HG02571 (cell line): ENCODE results near the gene SP2.

Experiments
- ATAC-seq: cut with Tn5 transposase; IDR thresholded peaks from one replicate; pipeline ENCODE4 v1.9.1; 2021; ENCODE audit warnings: mild to moderate bottlenecking, moderate library complexity; ENCODE audit not compliant: unreplicated experiment

SP2 gene

DNA sequence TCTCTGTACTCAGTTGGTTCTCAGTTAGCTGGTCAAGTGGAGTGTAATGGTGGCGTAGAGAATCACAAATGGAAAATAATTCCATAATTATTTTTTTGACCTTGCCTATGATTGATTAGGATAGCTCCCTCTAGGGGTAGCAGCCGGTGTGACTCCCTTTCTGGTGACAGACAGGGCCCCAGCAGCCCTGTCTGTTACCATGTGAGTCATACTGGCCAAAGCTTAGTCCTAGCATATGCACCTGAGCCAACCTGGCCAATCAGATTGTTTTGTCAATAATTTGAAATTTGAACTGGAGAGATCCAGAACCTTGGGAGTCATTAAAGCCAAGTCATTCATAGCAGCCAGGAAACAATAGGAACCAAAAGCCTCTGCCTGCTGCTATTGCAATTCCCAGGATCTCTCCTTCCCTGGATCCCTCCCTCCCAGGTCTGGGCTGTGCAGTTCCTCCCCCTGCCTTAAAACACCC is 50.9 kb downstream of the SP2 start:
- ATAC-seq = no peak

DNA sequence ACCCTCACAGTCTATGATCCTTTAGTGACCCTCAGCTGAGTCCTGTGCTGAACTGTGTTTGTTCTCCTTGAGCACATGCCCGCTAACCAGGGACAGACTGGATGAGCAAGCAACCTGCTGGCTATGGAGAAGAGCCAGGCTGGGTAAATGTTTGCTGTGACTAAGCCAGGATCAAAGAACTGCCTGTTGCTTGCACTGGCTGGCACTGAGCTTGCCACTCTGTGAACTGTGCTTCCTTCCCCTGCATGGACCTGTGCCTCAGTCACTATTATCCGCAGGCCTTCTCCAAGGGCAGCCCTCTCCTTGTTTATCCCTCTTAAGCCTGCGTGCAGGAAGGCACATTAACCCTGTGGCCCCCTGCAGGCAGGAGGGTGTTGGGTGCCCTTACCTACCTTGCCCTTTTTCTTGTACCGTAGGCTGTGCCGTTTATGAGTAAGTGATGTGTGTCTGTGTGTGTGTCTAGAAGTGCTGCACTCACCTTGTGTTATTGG is 52.7 kb downstream of the SP2 start:
- no peak for ATAC-seq

DNA sequence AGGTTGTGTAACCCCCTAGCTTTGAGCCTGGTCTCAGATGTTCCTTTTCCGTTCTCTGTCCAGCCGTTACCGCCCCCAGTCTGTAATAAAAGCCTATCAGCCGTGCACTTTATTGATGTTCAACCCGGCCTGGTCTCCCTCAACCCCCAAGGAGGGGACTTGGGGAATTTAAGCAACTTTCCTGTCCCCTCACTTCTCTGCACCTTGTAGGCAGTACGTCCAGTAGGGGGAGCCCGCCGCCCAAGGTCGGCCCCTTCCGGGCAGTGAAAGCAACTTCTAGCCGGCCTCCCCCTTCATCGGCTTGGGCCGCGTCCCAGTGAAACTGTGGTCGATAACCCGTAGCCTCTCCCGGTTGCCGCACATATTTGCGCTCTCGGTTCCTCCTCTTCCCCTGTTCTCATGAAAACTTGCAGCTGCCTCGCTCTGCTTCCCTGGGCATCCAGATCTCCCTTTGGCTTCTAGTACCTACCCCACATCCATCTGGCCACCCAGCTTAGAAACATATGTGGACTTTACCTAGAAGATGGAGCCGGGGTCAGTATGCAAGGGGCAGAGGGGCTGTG is 53.2 kb downstream of the SP2 start:
- no peak for ATAC-seq

DNA sequence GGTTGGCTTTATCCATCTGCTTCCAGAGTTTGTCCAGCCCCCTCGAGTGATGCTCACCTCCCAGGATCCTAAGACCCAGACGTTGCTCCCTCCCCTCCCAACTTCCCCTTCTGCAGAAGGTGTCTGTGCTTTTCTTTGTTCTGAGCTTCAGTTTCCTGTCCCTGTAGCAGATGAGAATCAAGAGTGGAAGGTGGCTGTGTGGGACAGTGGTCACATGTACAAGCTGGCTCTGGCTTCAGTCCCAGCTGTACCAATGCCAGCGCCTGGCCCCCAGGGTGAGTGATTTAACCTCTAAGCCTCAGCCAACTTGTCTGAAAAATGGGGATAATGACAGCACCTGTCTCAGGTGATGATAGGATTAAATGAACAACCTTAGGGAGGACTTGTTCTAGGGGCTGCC is 53.9 kb downstream of the SP2 start:
- no peak for ATAC-seq

DNA sequence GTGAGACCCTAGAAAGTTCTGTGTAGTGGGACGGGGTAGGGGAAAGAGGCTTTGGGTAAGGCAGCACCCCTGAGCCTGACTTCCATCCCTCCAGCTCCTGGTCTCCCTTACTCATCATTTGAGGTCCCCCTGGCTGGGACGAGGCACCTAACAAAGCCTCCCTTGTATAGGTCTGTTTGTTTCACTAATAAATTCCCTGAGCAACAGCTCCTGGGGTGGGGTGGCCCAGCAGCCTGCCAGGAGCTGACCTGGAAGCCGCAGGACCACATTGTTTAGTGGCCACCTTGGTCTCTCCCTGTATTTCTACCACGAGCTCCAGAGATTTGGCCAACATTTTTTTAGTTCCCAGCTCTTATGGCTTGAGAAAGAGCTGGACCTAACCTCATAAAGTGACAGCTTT is 54.4 kb downstream of the SP2 start:
- ATAC-seq = no peak

DNA sequence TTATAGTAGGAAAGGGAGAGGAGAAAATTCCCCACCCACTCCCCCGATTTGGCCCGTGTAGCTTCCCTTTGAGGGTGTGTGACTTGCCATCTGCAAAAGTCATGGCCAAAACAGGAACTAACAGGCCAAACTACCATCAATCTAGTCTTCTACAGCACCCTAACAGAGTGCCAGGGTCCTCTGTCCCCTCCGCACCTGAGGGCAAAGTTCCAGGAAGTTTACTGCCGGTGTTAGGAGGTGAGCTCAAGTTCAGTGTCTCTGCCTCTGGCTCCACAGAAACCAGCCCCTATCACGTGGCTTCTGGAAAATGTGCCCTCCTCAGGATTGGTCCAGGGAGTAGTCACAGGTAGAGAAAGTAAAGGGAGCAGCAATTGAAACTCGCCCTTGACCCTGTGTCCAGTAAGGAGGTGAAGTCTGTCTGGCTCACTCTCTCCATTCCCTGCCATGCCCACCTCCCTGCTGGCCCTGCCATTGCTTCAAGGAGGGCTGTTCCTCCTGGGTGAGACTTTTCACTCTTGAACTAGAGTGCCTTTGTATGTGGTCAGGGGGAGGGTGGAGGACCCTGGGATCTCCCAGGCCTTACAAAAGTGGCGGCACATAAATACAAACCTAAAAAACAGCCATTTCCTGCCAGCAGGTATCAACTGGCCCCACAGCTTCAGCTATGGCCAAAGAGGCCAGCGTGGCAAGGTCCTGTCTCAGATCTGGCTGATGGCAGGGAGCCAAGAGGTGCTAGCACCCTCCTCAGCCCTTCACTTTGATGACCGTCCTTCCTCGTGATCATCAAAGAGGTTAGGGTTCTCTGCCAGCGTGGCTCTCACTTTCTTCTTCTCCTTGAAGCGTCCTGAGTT is 56.4 kb downstream of the SP2 start:
- ATAC-seq = no peak

DNA sequence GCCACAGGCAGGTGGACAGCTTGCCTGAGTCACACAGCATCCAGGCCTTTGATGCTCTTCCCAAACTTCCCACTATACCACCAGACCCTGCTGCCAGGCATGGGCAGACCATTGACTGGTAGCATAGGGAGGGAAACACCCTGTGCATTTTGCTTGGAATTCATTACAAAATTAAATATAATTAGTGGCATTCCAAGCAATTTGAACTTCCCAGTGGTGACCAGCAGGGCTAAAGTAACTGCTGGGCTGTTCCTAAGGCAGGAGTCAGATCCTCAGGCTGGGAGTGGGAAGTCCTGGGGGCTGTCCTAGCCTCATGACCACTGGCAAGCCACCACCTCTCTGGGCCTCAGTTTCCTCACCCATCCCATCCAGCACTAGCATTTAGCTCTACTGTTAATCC is 57.9 kb downstream of the SP2 start:
- ATAC-seq = no peak

DNA sequence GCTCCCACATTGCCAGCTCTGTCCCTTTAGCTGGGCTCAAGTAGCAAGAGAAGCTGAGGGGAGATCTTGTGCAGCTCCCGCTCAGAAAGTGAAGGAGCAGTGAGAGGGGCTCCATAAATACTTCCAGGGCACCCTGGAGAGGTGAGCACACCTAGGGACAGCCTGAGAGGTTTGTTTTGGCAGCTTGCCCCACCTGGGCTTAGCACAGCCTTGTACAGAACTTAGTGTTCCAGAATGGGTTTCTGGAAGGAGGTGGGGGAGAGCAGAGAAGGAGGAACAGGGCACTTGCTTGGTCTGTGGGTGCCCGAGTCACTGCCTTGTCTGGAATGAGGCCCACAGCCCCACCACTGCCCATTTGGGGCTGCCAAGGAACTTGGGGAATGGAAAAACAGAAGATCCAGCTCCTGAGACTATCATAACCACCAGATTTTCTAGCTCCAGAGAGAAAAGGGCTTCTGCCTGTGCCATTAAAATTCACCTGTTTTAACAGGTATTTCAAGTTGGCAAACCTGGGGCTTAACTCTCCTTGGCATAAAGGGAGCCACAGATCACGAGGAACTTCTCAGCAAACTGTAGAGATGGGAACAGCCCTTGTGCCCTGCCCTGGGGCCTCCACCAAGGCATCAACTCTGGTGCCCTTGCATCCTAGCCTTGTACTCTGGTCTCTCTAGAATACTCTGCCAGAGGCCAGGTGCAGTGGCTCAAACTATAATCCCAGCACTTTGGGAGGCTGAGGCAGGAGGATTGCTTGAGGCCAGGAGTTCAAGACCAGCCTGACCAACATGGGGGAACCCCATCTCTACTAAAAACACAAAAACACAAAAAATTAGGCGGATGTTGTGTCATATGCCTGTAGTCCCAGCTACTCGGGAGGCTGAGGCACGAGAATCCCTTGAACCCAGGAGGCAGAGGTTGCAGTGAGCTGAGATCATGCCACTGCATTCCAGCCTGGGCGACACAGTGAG is 59.7 kb downstream of the SP2 start:
- ATAC-seq = no peak

DNA sequence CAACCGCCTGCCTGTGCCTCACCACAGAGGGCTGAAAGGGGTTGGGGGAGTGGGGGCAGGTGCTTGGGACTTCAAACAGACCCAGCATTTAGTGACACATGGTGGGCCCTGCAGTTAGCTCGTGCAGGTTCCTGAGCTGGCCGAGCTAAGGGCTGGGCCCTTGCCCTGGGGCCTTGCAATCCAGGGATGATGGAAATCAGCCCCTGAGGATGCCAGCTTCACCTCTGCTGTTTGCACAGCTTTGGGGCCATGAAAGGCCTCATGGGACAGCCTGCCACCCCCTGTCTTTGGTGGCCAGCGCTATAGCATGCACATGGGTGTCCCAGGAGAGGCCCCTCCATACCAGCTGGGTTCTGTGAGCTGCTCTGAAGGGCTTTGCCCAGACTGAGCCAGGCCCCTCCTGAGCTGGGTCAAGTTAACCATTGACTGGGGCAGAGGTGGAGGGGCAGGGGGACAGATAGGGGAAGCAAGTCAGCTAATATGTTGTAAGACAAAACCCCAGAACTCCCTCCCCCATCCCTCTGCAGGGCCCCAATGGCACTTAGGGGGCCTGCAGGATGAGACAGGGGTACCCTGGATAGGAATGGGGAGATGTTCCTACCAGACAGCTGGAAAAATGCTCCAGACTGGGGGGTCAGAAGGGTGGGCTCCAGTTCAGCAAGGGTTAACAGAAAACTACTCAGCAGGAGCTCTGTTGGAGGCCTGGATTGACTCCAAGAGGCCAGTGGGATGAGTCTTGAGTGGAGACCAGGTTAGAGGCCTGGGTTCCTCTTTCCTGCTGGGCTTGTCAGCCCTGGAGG is 61.0 kb downstream of the SP2 start:
- no peak for ATAC-seq

DNA sequence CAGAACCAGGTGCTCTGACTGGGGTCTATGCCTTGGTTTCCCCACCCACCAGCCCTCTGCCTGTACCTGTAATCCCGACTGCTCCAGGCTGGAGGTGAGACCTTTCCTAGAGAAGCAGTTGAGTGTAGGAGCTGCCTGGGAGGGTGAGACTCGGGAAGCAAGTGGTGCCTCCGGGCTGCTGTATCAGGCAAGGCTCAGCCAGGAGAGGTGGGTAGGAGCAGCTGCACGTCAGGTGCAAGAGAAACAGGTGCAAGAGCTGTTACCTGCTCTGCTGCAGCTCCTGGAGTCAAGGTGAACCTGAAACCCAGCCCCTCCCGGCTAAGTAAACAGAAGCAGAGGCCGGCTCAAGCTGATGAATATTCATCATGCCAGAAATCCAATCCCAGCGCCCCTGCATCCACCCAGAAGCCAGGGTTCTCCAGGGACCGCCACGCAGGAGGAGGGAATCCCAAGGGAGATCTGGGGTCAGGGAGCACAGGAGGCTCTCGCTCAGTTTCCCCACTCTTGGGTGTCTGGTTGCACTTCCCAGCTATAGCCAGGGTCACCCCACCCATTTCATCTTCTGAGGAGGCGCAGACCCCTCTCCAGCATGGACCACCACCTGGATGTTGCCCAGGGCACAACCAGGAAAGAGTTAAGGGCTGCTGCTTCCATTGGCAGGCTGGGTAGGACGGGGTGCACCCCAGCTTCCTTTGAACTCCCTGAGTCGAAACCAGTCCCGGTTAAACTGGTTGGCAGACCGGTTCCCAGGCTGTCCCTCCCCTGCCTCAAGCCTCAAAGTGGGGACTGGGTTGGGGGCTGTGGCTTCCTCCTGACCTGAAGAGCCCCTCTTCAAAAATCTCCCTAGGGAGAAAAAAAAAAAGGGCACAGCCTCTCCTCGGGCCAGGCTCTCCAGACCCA is 61.8 kb downstream of the SP2 start, which contains the start of gene PRR15L:
TSS of gene PRR15L (minus strand) at position 293 of the 900 bp plus-strand sequence. CDS start 4,649 bp downstream, outside the sequence.
- no peak for ATAC-seq

DNA sequence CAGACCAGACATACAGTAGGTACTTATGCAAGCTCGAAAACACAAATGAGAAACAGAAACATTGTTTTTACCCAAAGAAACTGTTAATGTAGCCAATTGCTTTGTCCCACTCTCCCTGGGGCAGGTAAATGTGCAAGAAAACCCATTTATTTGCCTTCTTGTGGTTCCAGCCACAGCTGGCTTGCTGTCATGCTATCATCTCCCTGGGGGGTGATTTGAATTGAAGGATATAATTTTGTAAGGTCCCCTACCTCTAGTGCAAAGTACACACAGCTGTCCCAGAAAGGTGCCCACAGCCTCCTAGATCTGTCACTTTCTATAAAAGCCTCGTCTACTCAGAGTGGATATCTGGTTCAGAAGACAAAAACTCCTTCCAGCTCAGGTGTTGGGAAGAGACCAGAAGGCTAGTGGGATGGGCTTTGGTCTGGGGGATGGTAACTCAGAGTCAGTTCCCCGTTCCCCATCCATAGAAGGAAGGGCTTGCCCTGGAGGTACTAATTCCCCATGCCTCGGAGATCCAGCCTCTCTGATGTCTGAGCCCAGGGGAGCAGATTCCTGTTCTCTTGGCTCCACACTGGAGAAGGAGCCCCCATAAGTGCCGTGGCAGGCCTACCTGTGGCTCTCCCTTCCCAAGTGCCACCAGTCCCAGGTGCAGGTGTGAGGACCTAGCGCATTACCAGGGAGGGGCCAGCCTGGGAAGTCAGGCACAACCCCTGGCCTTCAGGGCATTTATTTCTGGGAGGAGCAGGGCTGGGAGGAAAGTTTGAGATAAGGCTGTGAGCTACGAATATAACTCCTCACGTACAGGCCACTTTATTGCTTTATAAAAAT is 64.0 kb downstream of the SP2 start:
- no peak for ATAC-seq

DNA sequence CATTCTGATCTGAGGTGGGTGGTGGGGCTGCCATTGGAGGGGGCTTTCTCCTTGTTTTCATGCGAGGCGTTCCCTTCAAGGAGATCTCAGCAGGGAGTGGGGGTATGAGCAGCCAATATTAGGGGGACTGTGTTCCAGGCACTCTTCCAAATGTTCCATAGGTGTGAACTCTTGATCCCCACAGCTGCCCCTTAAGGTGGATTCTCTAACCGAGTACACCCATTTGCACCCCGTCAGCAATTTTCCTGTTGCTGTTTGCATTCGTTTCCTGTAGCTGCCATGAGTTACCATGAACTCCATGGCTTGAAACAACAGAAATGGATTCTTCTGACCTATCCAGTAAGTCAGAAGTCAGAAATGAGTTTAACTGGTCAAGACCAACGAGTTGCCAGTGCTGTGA is 65.4 kb downstream of the SP2 start:
- ATAC-seq = no peak

DNA sequence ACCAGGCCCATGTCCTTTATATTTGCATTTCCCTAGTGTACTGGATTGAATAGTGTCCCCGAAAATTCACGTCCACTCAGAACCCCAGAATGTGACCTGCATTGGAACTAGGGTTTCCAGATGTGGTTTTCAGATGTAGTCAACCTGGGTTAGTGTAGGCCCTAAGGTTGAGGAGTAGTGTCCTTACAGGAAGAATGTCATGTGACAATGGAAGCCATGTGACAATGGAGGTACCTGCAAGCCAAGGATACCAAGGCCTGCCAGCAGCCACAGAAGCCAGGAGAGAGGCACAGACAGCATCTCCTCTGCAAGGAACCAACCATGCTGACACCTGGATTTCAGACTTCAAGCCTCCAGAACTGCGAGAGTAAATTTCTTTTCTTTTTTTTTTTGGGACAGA is 66.9 kb downstream of the SP2 start:
- ATAC-seq = no peak

DNA sequence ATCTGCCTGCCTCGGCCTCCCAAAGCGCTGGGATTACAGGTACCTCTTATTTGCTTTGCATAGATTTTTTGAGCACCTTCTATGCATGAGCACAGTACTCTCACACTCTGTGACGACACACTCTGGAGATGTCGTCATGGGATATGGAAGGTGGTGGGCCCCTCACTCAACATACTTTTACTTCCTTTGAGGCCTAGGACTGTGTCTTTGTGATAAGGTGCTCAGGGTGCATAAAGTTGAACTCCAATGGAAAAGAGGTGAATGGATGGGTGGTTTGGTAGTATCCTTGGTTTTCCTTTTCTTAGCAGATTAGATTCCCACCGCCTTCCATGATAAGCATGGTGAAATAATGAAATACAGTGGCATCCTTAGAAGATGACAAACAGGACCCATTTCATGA is 68.8 kb downstream of the SP2 start:
- ATAC-seq = no peak

DNA sequence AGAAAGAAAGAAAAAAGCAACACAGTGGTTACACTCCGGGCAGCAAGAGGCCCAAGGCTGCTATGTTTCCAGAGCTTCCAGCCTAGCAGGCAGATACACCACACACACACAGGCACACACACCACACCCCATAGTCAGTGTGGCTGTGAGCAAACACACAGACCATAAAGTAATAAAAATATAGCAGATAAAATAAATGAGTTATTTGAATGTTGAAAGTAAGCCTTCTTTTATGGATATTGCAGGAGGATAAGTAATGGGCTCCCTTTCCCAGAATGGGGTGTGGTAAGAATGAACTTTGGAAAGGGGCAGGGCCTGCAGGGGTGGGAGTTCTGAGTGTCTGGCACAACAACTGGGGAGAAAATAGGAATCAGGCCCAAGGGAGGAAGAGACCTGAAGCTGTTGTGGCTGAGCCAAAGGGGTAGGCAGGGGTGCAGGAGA is 70.1 kb downstream of the SP2 start:
- ATAC-seq = no peak

DNA sequence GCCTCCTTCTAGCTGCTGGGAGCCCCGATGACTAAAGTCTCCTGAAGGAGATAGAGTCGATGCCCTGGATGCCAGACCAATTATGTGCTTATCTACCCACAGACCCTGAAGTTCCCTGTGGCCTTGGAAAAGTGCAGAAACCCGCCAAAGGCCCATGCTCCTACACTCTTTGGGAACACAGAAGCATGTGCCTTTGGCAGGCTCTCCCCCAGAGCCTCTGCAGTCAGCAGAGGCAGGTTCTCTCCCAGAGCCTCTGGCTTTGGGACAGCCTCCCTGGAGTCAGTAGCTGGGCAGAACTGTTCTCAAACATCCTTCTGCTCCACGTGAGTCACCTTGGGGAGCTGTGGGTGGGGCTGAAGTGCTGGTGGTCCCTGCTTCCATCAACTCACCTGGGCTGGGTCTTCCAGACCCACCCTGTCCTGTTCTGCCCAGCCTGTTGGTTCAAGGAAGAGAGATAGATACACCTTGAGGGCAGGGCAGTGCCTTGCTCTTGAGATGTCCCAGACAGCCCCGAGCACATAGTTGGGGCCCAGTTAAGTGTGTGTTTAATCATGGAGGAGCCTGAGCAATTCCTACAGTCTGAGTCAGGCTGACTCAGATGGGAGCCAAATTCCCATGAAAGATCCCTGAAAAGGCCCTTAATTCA is 71.7 kb downstream of the SP2 start:
- no peak for ATAC-seq

DNA sequence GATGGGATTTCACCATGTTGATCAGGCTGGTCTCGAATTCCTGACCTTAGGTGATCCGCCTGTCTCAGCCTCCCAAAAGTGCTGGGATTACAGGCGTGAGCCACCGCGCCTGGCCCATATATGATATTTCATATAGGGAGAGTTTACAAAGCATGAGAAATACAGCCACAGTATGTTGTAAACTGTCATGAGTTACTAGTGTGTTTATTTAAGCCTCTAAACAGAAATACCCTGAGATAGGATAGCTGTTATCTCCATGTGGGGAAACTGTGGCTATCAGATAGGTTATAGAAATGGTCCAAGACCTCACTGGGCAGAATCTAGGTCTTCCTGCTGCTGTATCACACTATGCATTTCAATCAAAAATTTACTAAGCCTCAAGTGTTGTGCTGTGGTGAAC is 72.8 kb downstream of the SP2 start:
- no peak for ATAC-seq
